C4-2B (cell line): Measurements from ENCODE around the gene FAM118B.

Source experiments
- ZFX ChIP-seq: fragments of 450-650 bp; IDR thresholded peaks from 2 replicates; pipeline ENCODE4 v1.6.1; 2017
- TF ChIP-seq, protein P1 (sequence below): fragments of 450-650 bp; conservative IDR thresholded peaks from 2 replicates; pipeline ENCODE4 v1.5.1; 2017; ENCODE audit warnings: mild to moderate bottlenecking

GRCh38 chr11:126185259-126186024 is 26.1 kb upstream of the FAM118B start:
- TF ChIP-seq, protein P1, sequence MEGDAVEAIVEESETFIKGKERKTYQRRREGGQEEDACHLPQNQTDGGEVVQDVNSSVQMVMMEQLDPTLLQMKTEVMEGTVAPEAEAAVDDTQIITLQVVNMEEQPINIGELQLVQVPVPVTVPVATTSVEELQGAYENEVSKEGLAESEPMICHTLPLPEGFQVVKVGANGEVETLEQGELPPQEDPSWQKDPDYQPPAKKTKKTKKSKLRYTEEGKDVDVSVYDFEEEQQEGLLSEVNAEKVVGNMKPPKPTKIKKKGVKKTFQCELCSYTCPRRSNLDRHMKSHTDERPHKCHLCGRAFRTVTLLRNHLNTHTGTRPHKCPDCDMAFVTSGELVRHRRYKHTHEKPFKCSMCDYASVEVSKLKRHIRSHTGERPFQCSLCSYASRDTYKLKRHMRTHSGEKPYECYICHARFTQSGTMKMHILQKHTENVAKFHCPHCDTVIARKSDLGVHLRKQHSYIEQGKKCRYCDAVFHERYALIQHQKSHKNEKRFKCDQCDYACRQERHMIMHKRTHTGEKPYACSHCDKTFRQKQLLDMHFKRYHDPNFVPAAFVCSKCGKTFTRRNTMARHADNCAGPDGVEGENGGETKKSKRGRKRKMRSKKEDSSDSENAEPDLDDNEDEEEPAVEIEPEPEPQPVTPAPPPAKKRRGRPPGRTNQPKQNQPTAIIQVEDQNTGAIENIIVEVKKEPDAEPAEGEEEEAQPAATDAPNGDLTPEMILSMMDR = no peak
- no peak for TF ChIP-seq ZFX
